GM19463 (cell line): ENCODE measurements around the gene SBF1.
"Not testable (repeated sequence)": the region's sequence is repeated elsewhere in the genome, so short reads cannot be mapped to it uniquely, and the experiment has no call there.

Source experiments
- ATAC-seq: cut with Tn5 transposase; IDR thresholded peaks from one replicate; pipeline ENCODE4 v1.9.1; 2021; ENCODE audit warnings: mild to moderate bottlenecking, moderate library complexity; ENCODE audit not compliant: unreplicated experiment

The SBF1 gene

DNA sequence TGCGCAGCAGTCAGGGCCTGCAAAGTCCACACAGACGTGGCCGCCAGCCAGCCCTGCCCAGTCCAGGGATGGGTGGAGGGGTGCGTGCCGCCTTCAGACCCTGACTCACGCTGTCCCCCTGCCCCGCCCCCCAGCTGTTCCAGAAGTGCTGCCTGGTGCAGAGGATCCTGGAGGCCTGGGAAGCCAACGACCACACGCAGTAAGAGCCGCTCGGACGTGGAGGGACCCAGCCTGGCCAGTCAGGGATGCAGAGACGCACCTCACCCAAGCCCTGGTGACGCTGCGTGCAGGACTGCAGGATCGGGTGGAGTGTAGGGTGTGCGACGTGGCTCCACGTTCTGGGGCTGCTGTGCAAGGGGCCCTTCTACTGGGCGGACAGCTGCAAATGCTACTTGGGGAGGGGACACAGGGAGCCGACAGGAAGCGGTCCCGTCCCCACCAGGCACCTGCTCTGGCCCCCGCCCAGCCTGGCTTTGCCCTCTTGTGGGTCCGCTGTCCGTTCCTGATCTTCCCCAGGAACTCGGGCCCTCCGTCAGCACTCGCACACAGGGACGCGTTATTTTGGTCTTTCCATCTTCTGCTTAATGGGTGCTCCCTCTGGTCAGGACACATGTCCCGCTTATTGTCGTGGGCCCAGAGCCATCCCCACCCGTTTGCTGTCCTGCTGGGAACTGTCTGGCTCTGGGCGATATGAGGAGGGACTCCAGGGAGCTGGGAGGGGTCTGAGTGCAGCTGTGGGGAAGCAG lies 42.5 kb downstream of the SBF1 start:
- ATAC-seq = no peak

DNA sequence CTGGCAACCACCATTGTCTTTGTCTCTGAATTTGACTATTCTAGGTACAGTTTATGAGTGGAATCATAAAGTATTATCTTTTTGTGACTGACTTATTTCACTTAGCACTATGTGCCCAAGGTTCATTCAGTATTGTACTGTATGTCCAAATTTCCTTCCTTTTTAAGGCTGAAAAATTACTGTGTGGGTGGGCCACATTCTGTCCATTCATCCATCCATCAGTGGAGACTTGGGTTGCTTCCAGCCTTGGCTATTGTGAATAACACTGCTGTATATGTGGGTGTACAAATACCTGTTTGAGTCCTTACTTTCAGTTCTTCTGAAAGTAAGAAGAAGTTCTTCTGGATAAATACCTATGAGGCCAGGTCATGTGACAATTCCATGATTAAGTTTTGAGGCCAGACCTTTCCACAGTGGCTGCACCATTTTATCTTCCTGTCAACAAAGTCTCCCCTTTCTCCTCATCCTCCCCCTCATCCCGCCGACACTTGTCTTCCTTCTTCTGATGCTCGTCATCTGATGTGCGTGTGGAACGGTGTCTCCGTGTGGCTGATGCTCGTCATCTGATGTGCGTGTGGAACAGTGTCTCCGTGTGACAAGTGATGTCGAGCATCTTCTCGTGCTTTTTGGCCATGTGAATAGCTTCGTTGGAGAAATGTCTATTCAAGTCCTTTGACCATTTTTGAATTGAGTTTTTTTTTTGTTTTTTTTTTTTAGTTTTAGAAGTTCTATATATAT lies 49.5 kb downstream of the SBF1 start:
- ATAC-seq = no peak

GRCh38 chr22:50423956-50424355 lies 50.9 kb downstream of the SBF1 start:
- no peak for ATAC-seq

- ATAC-seq = no peak
Measured at GRCh38 chr22:50422961-50423815, 51.6 kb downstream of the SBF1 start.

GRCh38 chr22:50422046-50422445 lies 52.8 kb downstream of the SBF1 start:
- ATAC-seq = no peak

DNA sequence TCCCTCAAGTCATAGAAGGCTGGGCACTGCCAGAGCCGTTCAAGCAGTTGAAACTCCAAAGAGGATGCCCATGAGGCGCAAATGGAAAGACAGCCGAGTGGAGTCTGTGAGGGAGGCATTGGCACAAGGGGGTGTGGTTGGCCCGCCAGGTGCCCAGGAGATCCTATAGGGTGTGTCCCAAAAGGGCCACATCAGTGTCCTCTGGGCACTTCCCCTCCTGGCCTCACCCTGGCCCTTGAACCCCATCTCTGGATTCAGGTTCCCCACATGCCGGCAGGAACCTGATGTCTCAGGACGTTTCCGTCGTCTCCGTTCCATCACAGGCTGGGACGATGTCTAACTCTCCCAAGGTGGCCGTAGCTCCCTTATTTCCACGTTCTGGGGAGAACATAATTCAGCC lies 54.3 kb downstream of the SBF1 start:
- ATAC-seq = no peak

DNA sequence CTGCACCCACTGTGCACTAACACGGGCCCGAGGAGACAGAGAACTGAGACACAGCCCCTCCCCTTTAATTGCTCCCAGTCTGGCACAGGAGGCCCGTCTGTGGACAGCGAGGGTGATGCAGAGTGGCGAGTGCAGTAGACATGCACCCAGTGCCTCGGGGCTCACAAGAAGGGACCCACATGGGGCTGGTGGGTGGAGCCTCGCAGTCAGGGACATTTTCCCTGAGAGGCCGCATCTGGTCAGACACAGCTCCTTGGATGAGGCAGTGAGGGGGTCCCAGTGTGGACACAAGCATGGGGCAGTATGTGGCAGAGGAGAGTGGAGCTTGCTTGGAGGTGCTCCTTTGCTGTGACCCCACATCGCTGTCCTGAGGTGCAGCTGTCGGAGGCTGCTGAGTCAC lies 54.8 kb downstream of the SBF1 start:
- ATAC-seq = no peak

DNA sequence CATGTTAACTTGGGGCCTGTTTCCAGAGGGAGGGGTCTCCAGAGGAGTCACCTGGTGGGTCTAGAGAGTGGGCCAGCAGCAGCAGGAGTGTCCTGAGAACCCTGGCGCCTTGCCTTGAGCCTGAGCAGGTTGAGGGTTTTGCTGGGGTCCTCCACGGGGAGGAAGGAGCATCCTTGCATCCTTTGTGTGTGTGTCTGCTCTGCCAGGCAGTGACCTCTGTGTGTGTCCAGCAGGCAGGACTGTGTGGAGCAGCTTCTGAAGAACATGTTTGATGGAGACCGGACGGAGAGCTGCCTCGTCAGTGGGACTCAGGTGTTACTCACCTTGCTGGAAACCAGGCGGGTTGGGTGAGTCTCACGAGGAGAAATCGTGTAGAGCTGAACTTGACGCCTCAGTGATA lies 55.7 kb downstream of the SBF1 start:
- ATAC-seq = no peak

DNA sequence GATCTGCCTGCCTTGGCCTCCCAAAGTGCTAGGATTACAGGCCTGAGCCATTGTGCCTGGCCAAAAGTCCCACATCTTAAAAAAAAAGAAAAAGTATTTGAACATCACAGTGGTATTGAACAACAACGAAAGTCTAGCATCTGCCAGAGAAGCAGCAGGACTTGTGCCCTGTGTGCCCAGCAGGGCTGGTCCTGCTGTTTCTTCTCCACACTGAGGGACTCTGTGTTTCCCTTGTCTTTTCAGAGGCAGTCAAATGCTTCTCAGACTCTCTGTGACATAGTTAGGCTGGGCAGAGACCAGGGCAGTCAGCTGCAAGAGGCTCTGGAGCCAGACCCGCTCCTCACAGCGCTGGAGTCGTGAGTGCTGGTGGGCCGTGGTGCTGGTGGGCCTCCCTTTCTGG lies 56.2 kb downstream of the SBF1 start:
- ATAC-seq = no peak

- ATAC-seq = no peak
Measured at GRCh38 chr22:50417411-50418210, 57.2 kb downstream of the SBF1 start.

- no peak for ATAC-seq
Measured at GRCh38 chr22:50416996-50417395, 57.8 kb downstream of the SBF1 start.

- ATAC-seq = no peak
Measured at GRCh38 chr22:50415426-50415825, 59.4 kb downstream of the SBF1 start.

GRCh38 chr22:50414476-50415248 lies 60.2 kb downstream of the SBF1 start:
- no peak for ATAC-seq

DNA sequence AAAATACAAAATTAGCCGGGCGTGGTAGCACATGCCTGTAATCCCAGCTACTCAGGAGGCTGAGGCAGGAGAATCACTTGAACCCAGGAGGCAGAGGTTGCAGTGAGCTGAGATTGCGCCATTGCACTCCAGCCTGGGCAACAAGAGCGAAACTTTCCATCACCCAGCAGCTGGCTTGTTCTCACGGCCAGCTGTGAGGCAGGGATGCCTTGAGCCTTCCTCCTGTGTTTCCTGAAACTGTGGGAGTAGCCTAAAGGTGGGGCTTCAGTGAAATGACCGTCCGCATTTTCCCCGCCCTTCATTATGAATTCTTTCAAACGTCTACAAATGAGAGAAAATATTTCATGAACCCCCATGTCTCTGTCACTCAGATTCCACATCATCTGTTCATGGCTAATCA lies 65.9 kb downstream of the SBF1 start:
- not testable (repeated sequence) for ATAC-seq

- ATAC-seq = no peak
Measured at GRCh38 chr22:50408311-50408710, 66.5 kb downstream of the SBF1 start.

DNA sequence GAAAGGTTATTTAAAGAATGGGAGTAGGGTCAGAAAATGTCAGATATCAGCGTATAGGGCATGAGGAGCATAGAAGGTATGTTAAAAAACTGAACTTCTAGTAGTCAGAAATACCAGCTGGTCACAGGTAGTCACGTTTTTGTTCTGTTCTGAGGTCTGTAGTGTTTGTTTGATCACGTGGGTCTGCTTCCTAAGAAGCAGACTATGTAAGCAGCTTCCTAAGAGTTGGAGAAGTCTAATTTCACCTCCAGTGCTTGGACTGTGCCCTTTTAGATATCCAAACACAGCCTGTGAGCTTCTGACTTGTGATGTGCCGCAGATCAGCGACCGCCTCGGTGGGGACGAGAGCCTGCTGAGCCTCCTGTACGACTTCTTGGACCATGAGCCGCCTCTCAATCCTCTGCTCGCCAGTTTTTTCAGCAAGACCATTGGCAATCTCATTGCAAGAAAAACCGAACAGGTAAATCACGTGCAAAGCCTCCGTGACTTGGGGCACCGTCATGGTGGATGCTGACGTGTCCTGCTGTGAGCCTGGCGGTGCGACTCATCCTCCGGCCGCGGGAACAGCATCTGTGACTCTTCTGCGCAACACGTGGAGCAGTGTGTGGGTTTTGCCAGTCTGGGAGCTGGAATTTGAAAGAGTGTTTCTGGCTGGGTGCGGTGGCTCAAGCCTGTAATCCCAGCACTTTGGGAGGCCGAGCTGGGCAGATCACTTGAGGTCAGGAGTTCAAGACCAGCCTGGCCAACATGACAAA lies 68.2 kb downstream of the SBF1 start:
- no peak for ATAC-seq

DNA sequence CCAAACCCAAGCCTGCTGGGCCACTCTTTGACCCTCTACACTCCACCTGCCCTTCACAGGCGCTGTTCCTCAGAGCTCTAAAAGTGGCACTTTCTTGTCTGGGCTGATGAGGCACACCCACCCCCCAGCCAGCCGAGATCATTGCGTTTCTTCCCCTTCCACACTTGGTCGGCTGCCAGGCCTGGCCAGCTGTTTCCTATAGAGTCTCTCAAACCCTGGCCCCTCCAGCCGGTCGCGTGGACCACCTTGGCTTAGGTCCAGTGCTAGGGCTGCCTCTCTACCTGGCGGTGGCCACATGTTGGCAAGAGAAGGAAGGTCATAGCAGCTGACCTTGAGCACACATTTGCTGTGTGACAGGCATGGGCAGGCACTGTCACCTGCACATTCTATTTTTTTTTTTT lies 71.1 kb downstream of the SBF1 start:
- no peak for ATAC-seq

DNA sequence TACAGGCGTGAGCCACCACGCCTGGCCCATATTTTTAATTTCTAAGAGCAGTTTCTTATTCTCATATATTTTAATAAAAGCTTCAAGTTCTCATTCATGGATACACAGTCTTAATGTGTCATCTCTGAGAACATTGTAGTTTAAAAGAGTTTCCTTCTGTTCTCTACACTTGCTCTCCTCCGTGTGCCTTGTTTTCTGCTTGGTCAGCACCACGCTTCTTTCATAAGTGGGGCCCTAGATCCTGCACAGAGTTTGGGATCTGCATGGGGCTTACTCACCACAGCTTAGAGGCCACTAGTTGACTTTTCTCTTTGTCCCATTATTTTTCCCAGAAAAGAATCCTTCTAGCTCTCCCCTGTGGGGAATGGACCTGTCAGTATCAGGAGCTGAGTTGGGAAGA lies 72.9 kb downstream of the SBF1 start:
- ATAC-seq = no peak

- no peak for ATAC-seq
Measured at GRCh38 chr22:50400931-50401330, 73.9 kb downstream of the SBF1 start.
